ENCODE measurements around the gene USP6.
"Not testable (repeated sequence)": the region's sequence is repeated elsewhere in the genome, so short reads cannot be mapped to it uniquely, and the experiment has no call there.

USP6 gene

GRCh38 chr17:5122586-5123342, 6.9 kb downstream of the USP6 start:
- no peak for DNase-seq

- no peak for DNase-seq
Observed at GRCh38 chr17:5123343-5124124, 7.7 kb downstream of the USP6 start.

- not testable (repeated sequence) for DNase-seq
Observed at GRCh38 chr17:5124125-5124760, 8.4 kb downstream of the USP6 start.

- not testable (repeated sequence) for DNase-seq
Observed at GRCh38 chr17:5124896-5125295, 9.1 kb downstream of the USP6 start.

- no peak for DNase-seq
Observed at GRCh38 chr17:5126719-5127488, 11.1 kb downstream of the USP6 start.

GRCh38 chr17:5127910-5128309, 12.1 kb downstream of the USP6 start:
- no peak for DNase-seq

- not testable (repeated sequence) for DNase-seq
Observed at GRCh38 chr17:5128387-5128786, 12.6 kb downstream of the USP6 start.

GRCh38 chr17:5128905-5129535, 13.2 kb downstream of the USP6 start:
- no peak for DNase-seq

GRCh38 chr17:5129770-5130169, 13.9 kb downstream of the USP6 start:
- not testable (repeated sequence) for DNase-seq

- DNase-seq: not testable (repeated sequence)
Observed at GRCh38 chr17:5130261-5130660, 14.4 kb downstream of the USP6 start.

GRCh38 chr17:5130687-5131086, 14.9 kb downstream of the USP6 start:
- not testable (repeated sequence) for DNase-seq

- DNase-seq: no peak
Observed at GRCh38 chr17:5131146-5131715, 15.4 kb downstream of the USP6 start.

GRCh38 chr17:5131799-5132502, 16.1 kb downstream of the USP6 start:
- DNase-seq: not testable (repeated sequence)

- not testable (repeated sequence) for DNase-seq
Observed at GRCh38 chr17:5132503-5133225, 16.8 kb downstream of the USP6 start.

- no peak for DNase-seq
Observed at GRCh38 chr17:5133311-5133710, 17.5 kb downstream of the USP6 start.

- not testable (repeated sequence) for DNase-seq
Observed at GRCh38 chr17:5133961-5134360, 18.1 kb downstream of the USP6 start.

GRCh38 chr17:5134571-5134970, 18.7 kb downstream of the USP6 start:
- DNase-seq: not testable (repeated sequence)

GRCh38 chr17:5135131-5135712, 19.4 kb downstream of the USP6 start:
- not testable (repeated sequence) for DNase-seq

GRCh38 chr17:5135726-5136579, 20.1 kb downstream of the USP6 start:
- no peak for DNase-seq
